ENCODE results near the gene DNAH14.
"Not testable (repeated sequence)": the region's sequence is repeated elsewhere in the genome, so short reads cannot be mapped to it uniquely, and the experiment has no call there.

DNAH14 gene

DNA sequence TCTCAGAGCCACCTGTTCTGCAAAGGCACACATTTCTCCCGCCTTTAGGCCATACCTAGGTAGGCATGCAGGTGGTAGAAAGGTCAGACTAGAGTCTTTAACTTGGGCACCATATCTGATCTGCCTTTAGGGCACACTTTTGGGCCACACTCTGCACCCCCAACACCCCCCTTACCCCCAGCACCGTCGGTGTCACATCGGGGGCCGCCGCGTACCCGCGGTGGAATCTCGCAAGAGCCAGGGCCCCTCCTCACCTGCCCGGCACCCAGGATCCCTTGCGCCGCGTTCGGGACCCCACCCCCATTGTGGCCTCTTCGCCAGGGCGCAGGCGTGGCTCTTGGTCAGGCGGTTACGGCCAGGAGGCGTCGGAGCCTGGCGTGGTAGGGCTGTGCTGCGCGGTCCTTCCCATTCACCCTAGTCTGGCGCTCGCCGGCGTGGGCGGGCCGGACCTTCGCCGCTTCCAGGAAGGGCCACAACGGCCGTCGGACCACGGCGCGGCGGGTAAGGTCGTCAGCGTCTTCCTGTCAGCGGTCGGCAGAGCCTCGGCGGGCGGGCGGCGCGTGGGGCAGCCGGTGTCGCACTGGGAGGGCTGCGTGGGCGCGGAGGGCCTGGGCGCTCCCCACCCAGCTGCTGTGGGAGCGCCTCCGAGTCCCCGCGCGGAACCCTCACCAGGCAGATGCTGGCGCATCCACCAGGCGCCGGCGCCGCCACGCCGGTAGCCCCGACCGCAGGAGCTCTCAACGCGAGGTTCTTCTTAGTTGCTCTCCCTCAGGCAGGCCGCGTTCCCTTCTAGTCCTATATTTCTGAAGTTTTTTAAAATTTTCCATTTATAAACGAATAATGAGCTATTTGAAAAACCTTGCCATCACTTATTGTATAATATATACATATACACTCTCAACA lies at the start of gene DNAH14:
Gene DNAH14, plus strand, starts transcription at position 341 of the 903 bp plus-strand sequence. CDS start 23,028 bp downstream, outside the sequence.
- peak; percentile 62 for DNase-seq

DNA sequence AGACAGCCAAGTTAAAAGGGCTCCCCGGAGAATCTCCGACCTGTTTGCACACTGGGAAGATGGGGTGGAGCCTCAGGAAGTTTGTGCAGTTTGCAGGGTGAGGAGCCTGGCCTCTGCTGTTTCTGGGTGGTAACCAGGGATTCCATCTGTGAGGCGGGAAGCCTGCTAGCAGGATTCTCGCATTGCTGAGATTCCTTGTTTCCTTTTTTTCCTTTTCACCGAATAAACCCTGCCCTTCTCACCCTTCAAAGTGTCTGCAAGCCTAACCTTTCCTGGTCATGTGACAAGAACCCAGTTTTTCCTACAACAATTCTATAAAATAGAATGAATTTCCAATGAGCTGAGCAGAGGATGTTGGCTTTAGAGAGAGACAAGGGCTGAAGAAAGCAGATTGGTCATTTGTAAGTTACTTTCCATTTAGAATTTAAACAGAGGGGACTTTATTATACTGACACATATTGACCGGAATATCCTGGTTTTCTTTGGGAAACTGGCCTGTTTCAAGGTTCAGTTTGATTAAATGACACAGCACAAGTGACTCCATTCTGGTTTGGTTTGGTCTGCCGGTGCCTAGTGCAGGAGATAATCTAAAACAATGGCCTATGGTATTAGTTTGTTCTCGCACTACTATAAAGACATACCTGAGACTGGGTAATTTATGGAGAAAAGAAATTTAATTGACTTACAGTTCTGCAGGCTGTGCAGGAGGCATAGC lies 48.7 kb upstream of the DNAH14 start:
- DNase-seq, result no peak

- not testable (repeated sequence) for DNase-seq
Observed at GRCh38 chr1:224881308-224881692, 48.2 kb upstream of the DNAH14 start.

- no peak for DNase-seq
Observed at GRCh38 chr1:224881762-224882211, 47.7 kb upstream of the DNAH14 start.

DNA sequence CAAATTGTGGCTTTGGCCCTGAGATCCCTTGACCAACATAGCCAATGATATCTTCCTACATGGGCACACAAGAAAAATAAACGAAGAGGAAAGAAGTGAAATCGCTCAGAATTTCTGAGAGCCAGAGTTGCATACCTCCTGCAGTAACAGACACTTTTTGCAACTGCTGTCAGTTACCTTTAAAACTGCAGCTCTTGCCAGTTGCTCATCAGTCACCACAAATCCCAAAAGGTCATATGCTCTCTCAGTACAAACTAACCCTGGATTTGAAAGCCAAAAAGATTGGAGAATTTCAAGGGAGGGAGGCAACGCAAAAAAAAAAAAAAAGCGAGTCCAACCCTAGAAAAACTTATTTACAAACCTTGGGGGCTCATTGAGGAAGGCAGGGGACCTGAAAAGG lies 47.2 kb upstream of the DNAH14 start:
- no peak for DNase-seq

DNA sequence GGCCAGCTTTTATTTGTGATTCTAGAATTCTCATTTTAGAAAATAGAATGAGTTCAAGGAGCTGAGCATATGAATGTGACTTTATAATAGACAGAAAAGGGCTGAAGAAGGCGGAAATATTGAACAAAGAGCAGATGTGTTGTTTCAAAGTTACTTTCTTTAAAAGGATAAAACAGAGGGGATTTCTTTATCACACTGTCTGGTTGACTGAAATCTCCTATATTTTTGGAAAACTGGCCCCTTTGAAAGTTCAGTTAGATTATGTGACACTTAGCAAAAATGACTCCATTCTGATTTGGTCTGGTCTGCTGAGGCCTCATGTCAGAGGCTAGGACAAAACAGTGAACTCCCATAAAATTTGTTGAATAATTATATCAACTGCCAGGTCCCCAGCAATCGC lies 46.4 kb upstream of the DNAH14 start:
- DNase-seq, result no peak

DNA sequence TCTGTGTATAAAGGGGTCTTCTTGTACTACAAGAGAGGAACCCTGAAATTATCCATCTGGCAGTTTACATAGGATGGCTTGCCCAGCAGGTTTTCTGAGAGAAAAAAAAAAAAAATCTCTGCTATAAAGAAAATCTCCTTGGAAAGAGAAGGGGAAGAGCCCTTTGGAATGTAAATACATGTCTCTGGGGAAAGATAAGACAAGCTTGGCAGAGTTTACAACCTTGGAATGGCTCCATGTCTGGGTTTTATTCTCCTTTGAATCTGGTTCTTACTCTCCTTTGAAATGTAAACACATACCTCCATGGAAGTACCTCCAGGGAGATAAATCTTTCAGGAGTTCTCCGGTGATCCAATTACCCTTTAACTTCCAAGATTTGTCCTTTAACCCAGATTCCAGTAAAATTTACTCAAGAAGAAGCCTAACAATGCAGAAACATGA lies 45.1 kb upstream of the DNAH14 start:
- no peak for DNase-seq

- DNase-seq, result not testable (repeated sequence)
Observed at GRCh38 chr1:224885376-224885775, 44.1 kb upstream of the DNAH14 start.

DNA sequence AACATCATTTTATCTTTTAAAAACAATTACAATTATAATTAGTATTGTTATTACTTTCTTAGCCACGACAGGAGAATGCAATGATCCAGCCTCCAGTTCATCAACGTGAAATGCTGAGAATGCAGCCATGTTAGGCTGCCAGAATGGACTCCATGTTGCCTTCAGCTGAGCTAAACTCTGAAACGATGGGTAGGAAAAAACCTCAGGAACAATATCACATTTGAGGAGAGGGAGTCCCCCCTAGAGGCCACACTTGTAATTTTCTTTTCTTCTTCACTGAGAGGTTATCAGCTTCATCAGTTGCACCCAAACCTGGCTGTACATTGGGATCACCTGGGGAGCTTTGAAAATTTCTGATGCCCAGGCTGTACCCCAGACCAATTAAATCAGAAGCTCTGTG lies 34.6 kb upstream of the DNAH14 start:
- DNase-seq, result no peak

DNA sequence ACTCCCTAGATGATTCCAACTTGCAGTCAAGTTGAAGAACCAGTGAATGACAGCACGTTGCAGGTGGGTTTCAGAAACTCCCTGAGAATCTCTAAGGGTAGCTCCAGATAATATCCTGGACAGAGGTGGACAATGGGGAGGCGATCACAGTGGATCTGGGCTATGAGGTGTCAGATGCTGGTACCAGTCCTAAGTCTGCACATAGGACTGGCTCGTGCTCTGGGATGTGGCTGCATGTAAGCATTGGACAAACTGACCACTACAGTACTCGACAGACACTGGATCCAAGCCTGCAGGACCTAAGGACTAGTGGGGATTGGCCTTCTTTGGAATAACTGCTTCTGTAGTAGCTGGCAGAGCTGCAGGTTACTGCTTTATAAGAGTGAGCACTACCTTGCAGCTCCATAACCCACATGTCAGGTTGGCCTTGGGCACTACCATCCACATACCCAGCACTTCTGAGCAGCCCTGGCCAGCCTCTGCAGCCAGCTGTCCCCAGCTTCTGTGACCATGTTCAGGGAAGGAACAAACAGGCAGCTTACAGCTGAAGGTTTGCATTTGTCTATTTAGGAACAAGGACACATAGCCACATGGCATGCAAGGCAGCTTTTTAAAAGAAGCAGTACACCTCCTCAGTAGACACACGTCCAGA lies 33.2 kb upstream of the DNAH14 start:
- DNase-seq, result no peak

DNA sequence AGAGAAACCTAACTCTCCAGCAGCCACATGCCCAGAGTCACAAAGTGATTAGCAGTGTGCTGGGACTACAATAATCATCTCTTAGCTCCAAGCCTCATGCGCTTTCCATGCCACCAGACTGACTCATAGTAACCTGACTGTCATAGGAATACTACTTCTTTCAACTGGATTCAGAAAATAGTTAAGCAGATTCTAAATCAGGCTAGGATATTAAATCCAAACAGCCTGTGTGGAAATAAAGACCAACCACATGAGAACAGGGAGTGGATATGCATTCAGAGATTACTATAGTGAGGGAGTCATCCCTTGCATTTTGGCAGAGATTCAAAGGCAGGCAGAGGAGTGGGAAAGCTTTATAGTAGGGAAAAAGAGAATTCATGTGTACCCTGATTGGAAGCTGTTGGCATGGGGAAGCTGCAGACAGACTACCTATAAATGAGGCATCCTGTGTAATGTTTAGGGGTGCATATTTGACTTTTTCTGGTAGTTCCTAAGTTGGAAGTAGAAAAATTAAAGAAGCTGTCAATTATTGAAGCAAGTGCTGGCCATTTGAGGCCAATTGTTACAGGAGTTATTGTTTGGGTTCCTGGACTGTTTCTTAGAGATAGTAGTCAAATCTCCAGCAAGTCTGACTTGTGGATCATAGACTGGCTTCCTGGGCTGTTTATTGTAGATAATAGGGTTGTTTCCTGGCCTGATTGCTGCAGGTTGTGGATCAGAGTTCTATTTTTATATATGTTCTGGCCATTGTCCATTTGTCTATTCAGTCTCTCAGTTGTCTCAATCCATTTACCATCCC lies 31.7 kb upstream of the DNAH14 start:
- no peak for DNase-seq

GRCh38 chr1:224898937-224899336 lies 30.5 kb upstream of the DNAH14 start:
- DNase-seq, result no peak

DNA sequence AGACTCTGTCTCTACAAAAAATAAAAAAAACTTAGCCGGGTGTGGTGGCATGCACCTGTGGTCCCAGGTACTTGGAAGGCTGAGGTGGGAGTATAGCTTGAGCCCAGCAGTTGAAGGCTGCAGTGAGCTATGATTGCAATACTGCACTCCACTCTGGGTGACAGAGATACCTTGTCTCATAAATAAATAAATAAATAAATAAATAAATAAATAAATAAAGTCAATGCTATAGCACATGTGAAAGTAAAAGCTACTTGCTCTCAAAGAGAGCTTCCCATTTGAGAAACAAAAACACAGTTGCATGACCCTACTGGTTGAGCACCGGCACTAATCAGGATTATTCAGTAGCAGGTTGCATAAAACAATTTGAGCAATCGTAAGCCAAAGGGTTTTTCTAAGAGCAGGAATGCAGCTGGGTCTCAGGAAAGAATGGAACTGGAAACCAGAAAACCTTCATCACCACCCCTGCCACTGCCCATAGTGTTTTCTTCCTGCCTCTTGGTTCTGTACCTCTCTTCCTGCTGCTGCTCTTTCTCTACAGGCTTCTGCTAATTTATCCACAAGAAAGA lies 29.3 kb upstream of the DNAH14 start:
- no peak for DNase-seq

GRCh38 chr1:224901087-224901810 lies 28.2 kb upstream of the DNAH14 start:
- DNase-seq, result no peak

DNA sequence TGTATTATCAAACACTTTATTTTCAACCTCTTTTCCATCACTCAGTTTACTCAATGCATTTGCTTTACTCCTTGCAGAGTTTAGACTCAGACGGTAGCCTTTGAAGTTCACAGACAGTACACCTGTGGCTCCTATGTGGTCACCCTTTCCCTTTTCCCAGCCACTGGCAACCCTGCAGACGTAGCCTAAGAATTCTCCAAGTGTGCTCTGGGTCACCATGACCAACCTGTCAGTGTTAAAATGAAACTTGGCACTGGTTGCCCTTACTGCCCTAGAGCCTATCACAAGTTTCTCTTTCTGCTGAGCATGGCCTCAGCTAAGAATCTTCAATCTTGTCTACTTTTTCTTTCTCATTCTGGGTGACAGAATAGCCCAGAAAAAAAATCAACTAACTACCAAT lies 25.5 kb upstream of the DNAH14 start:
- no peak for DNase-seq

- DNase-seq, result no peak
Observed at GRCh38 chr1:224906340-224906739, 23.1 kb upstream of the DNAH14 start.

DNA sequence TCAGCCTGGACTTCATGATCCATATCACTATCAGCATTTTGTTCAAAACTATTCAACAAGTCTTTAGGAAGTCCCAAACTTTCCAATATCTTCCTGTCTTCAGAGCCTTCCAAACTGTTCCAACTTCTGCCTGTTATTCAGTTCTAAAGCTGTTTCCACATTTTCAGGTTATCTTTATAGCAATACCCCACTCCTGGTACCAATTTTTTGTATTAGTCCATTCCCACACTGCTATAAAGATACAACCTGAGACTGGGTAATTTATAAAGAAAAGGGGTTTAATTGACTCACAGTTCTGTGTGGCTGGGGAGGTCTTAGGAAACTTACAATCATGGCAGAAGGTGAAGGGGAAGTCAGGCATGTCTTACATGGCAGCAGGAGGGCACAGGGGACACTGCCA lies 18.3 kb upstream of the DNAH14 start:
- DNase-seq, result no peak

GRCh38 chr1:224914292-224914900 lies 15.1 kb upstream of the DNAH14 start:
- no peak for DNase-seq

- no peak for DNase-seq
Observed at GRCh38 chr1:224919508-224919907, 10.0 kb upstream of the DNAH14 start.

GRCh38 chr1:224920930-224921329 lies 8.5 kb upstream of the DNAH14 start:
- DNase-seq, result no peak

DNA sequence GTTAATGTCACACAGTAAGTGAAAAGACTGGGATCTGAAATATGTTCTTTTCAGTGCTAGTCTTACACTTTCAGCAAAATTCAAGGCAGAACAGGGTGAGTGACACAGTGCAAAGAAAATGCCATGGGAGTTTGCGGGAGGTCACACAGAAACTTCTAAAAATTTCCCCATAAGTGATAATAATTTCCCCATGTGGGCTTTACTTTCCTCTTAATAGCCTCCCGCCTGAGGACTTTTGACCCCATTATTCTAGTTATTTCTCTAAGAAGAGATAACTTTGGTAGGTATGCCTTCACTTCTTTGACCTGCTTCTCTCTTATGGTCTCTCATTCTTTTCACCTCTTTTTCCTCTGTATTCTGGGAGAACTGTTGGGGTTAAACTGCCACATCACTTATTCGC lies 8.1 kb upstream of the DNAH14 start:
- no peak for DNase-seq
